ENCODE measurements around the gene FUT1. TPM values are rescaled to one million over a fixed set of nuclear protein-coding genes. Genes with fewer than 3 reads are reported as not detected.

FUT1 gene
- total RNA-seq, 1 donor from 2014 or later: 13.2 TPM

- H3K27ac ChIP-seq: peak overlapping the region; percentile 58
- ATAC-seq (no peak), DNase-seq (no peak)
- no peaks in the 10 kb centered on the region for H3K9me3 ChIP-seq
- intact Hi-C loops (cut with DNase I): no loop called here
- no peak for TF ChIP-seq CTCF (IDR thresholded peaks at IDR 0.05)
- H3K4me1 ChIP-seq: no peaks in the 10 kb centered on the region
- no peak overlapping the region for H3K4me3 ChIP-seq
- no peaks in the 10 kb centered on the region for H3K27me3 ChIP-seq (ENCODE audit: low read depth)
- H3K36me3 ChIP-seq: no peaks in the 10 kb centered on the region
Observed at GRCh38 chr19:48760504-48761205, 8.2 kb upstream of the FUT1 start.

- no peak for TF ChIP-seq CTCF (IDR thresholded peaks at IDR 0.05)
- H3K27me3 ChIP-seq (ENCODE audit: low read depth): peaks cover 7% of the 10 kb centered on the region
- no peak for ATAC-seq
- intact Hi-C loops (cut with DNase I): no loop called here
- no peaks in the 10 kb centered on the region for H3K36me3 ChIP-seq
- no peak overlapping the region for H3K4me3 ChIP-seq
- no peak for DNase-seq
- H3K9me3 ChIP-seq: no peaks in the 10 kb centered on the region
- no peak overlapping the region for H3K27ac ChIP-seq
- peaks cover 6% of the 10 kb centered on the region for H3K4me1 ChIP-seq
Observed at GRCh38 chr19:48757741-48758144, 5.3 kb upstream of the FUT1 start.

- Histone ChIP-seq H3K4me1 (peaks cover 12% of the 10 kb centered on the region), H3K27ac (no peak overlapping the region), H3K9me3 (no peaks in the 10 kb centered on the region), H3K27me3 (ENCODE audit: low read depth) (peaks cover 13% of the 10 kb centered on the region), H3K36me3 (no peaks in the 10 kb centered on the region), H3K4me3 (no peak overlapping the region)
- intact Hi-C loops (cut with DNase I): no loop called here
- ATAC-seq (no peak), DNase-seq (no peak)
- no peak for TF ChIP-seq CTCF (IDR thresholded peaks at IDR 0.05)
Observed at GRCh38 chr19:48757089-48757675, 4.7 kb upstream of the FUT1 start.

DNA sequence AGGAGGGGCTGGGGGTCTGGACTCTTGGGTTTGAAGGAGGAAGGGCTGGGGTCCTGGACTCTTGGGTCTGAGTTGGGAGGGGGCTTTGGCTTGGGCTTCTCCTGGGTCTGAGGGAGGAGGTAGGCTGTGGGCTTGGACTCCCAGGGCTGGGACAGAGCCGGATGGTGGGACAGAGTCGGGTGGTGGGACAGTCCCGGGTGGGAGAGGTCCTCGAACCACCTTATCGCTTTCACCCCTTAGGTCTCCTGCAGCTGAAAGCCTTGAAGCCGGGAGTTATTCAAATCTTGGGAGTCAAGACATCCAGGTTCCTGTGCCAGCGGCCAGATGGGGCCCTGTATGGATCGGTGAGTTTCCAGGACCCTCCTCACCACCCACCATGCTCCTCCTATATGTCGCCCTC is 4.2 kb upstream of the FUT1 start:
- intact Hi-C loops (cut with DNase I): no loop called here
- no peaks in the 10 kb centered on the region for H3K36me3 ChIP-seq
- DNase-seq: no peak

DNA sequence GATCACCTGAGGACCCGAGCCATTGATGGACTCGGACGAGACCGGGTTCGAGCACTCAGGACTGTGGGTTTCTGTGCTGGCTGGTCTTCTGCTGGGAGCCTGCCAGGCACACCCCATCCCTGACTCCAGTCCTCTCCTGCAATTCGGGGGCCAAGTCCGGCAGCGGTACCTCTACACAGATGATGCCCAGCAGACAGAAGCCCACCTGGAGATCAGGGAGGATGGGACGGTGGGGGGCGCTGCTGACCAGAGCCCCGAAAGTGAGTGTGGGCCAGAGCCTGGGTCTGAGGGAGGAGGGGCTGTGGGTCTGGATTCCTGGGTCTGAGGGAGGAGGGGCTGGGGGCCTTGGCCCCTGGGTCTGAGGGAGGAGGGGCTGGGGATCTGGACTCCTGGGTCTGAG is 3.8 kb upstream of the FUT1 start:
- TF ChIP-seq CTCF (IDR thresholded peaks at IDR 0.05): no peak
- H3K36me3 ChIP-seq: no peaks in the 10 kb centered on the region
- H3K27me3 ChIP-seq (ENCODE audit: low read depth): peaks cover 19% of the 10 kb centered on the region
- H3K4me1 ChIP-seq: peaks cover 21% of the 10 kb centered on the region
- H3K9me3 ChIP-seq: no peaks in the 10 kb centered on the region
- ATAC-seq: no peak
- no peak overlapping the region for H3K4me3 ChIP-seq
- no peak for DNase-seq
- H3K27ac ChIP-seq: no peak overlapping the region
- intact Hi-C loops (cut with DNase I): no loop called here

More for the DNA sequence above, 4.2 kb upstream of the FUT1 start:
- Histone ChIP-seq H3K9me3 (no peaks in the 10 kb centered on the region), H3K4me1 (peaks cover 17% of the 10 kb centered on the region), H3K27me3 (ENCODE audit: low read depth) (peaks cover 17% of the 10 kb centered on the region), H3K4me3 (no peak overlapping the region), H3K27ac (no peak overlapping the region)
- no peak for TF ChIP-seq CTCF (IDR thresholded peaks at IDR 0.05)
- no peak for ATAC-seq
